ENCODE results near the gene CLEC16A. TPM values are rescaled to one million over a fixed set of nuclear protein-coding genes. Genes with fewer than 3 reads are reported as not detected.

Gene CLEC16A
- total and polyA plus RNA-seq, 2 experiments from 2014 or later = 17.5 to 26.8 TPM

GRCh38 chr16:11067266-11067665 is 122.9 kb downstream of the CLEC16A start:
- Histone ChIP-seq H3K27ac (no peak overlapping the region), H3K9me3 (ENCODE audit: low read depth) (no peaks in the 10 kb centered on the region)
- TF ChIP-seq, protein P1, sequence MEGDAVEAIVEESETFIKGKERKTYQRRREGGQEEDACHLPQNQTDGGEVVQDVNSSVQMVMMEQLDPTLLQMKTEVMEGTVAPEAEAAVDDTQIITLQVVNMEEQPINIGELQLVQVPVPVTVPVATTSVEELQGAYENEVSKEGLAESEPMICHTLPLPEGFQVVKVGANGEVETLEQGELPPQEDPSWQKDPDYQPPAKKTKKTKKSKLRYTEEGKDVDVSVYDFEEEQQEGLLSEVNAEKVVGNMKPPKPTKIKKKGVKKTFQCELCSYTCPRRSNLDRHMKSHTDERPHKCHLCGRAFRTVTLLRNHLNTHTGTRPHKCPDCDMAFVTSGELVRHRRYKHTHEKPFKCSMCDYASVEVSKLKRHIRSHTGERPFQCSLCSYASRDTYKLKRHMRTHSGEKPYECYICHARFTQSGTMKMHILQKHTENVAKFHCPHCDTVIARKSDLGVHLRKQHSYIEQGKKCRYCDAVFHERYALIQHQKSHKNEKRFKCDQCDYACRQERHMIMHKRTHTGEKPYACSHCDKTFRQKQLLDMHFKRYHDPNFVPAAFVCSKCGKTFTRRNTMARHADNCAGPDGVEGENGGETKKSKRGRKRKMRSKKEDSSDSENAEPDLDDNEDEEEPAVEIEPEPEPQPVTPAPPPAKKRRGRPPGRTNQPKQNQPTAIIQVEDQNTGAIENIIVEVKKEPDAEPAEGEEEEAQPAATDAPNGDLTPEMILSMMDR (IDR thresholded peaks at IDR 0.05; ENCODE audit: low read depth, low read length) = no peak

GRCh38 chr16:11067697-11068141 is 123.4 kb downstream of the CLEC16A start:
- TF ChIP-seq, protein P1 (IDR thresholded peaks at IDR 0.05; ENCODE audit: low read depth, low read length) = no peak
- Histone ChIP-seq H3K27ac (no peak overlapping the region), H3K4me1 (ENCODE audit: low read depth) (peaks cover 10% of the 10 kb centered on the region), H3K4me3 (no peak overlapping the region), H3K9me3 (ENCODE audit: low read depth) (no peaks in the 10 kb centered on the region), H3K36me3 (no peaks in the 10 kb centered on the region), H3K27me3 (no peaks in the 10 kb centered on the region)
- no peak for DNase-seq (ENCODE audit: low read depth in 1 of 2, low spot score in 1 of 2)

More at GRCh38 chr16:11067266-11067665, 122.9 kb downstream of the CLEC16A start:
- no peaks in the 10 kb centered on the region for H3K36me3 ChIP-seq
- H3K27me3 ChIP-seq = no peaks in the 10 kb centered on the region
- H3K4me3 ChIP-seq = no peak overlapping the region
- no peak for DNase-seq (ENCODE audit: low read depth in 1 of 2, low spot score in 1 of 2)
- H3K4me1 ChIP-seq (ENCODE audit: low read depth) = peaks cover 14% of the 10 kb centered on the region

DNA sequence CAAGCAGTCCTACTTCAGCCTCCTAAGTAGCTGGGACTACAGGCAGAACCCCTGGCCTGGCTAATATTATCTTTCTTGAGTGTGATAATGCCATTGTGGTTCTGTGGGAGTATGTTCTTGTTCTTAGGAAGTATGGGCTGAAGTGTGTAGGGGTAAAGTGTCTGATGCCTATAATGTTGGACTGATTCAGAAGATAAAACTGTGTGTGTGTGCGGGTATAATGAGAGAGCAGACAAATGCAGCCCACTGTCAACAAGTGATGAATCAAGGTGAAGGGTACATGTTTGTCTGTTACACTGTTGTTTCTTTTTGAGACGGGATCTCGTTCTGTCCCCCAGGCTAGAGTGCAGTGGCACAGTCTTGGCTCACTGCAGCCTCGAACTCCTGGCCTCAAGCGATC is 127.5 kb downstream of the CLEC16A start:
- Histone ChIP-seq H3K4me3 (no peak overlapping the region), H3K9me3 (ENCODE audit: low read depth) (no peaks in the 10 kb centered on the region), H3K36me3 (no peaks in the 10 kb centered on the region), H3K4me1 (ENCODE audit: low read depth) (no peaks in the 10 kb centered on the region), H3K27ac (no peak overlapping the region), H3K27me3 (no peaks in the 10 kb centered on the region)
- DNase-seq (ENCODE audit: low read depth in 1 of 2, low spot score in 1 of 2) = no peak
- TF ChIP-seq, protein P1 (IDR thresholded peaks at IDR 0.05; ENCODE audit: low read depth, low read length) = no peak

GRCh38 chr16:11072420-11073153 is 128.2 kb downstream of the CLEC16A start:
- H3K27ac ChIP-seq = no peak overlapping the region
- DNase-seq (ENCODE audit: low read depth in 1 of 2, low spot score in 1 of 2) = peak in 1 of 2 donors; percentile 29
- no peaks in the 10 kb centered on the region for H3K4me1 ChIP-seq (ENCODE audit: low read depth)
- H3K36me3 ChIP-seq = no peaks in the 10 kb centered on the region
- no peak overlapping the region for H3K4me3 ChIP-seq
- H3K9me3 ChIP-seq (ENCODE audit: low read depth) = no peaks in the 10 kb centered on the region
- no peaks in the 10 kb centered on the region for H3K27me3 ChIP-seq
- TF ChIP-seq, protein P1 (IDR thresholded peaks at IDR 0.05; ENCODE audit: low read depth, low read length) = no peak

- TF ChIP-seq, protein P1 (IDR thresholded peaks at IDR 0.05; ENCODE audit: low read depth, low read length) = no peak
Observed at GRCh38 chr16:11073407-11073999, 129.1 kb downstream of the CLEC16A start.

More at GRCh38 chr16:11073407-11073999, 129.1 kb downstream of the CLEC16A start:
- H3K9me3 ChIP-seq (ENCODE audit: low read depth) = no peaks in the 10 kb centered on the region
- no peak for DNase-seq (ENCODE audit: low read depth in 1 of 2, low spot score in 1 of 2)
- no peak overlapping the region for H3K4me3 ChIP-seq
- H3K27ac ChIP-seq = no peak overlapping the region
- no peaks in the 10 kb centered on the region for H3K4me1 ChIP-seq (ENCODE audit: low read depth)
- H3K27me3 ChIP-seq = no peaks in the 10 kb centered on the region
- H3K36me3 ChIP-seq = no peaks in the 10 kb centered on the region

Measured in cardiac muscle cell (in vitro differentiated cells and primary cell).